ENCODE results near the gene PBXIP1. TPM values are rescaled to one million over a fixed set of nuclear protein-coding genes. Genes with fewer than 3 reads are reported as not detected.

PBXIP1 gene
- total RNA-seq, result 65.3 and 66.9 TPM in 2 replicates

GRCh38 chr1:154955718-154956543, at the start of gene PBXIP1:
Gene PBXIP1, minus strand, starts transcription at chr1:154956099. Its CDS starts 2,378 bp downstream, at chr1:154953721.

DNA sequence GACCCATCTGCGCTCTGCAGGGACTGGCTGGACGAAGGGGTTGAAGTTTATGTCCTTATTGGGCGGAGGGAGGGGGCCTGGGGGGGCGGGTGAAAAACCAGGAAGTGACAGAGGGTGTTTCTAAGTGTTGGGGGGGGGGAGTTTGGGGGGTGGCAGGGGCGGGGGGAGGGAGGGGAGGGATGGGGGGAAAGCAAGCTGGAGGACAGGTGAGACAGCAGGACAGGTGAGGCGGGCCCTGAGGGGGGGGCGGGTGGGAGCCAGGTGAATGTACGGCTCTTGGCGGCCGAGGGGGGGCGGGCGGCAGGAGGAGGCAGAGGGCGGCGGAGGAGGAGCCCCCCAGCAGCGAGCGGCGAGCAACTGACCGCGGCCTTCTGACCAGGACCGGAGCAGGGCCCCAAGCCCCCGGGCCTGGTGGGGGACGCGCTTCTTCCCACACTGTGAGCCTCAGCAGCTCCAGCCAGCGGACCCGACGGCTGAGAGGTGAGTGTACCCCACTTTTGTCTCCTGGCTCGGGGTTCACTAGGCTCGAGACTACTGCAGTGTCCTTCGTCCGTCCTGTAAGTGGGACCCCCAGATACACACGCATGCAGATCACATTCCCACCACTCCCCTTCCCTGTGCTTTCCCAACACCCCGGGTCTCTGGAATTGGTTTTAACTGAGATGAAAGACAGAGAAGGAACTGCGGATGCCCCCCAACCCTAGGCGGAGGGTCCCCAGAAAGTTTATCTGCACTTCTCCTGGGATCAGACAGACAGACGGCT, 46.7 kb upstream of the PBXIP1 start, which contains the start of gene ZBTB7B:
ZBTB7B (plus strand) TSS at position 339 of the 763 bp plus-strand sequence. CDS start 11,859 bp downstream, outside the sequence.

GRCh38 chr1:154993572-154994268, 37.8 kb upstream of the PBXIP1 start, which contains the start of gene LENEP:
Gene LENEP, plus strand, starts transcription at chr1:154993586. Its CDS starts 22 bp downstream, at chr1:154993608.

GRCh38 chr1:154982897-154983648, 27.2 kb upstream of the PBXIP1 start, which contains the start of gene FLAD1:
Gene FLAD1, plus strand, starts transcription at chr1:154983344. Its CDS starts 351 bp downstream, at chr1:154983695.

DNA sequence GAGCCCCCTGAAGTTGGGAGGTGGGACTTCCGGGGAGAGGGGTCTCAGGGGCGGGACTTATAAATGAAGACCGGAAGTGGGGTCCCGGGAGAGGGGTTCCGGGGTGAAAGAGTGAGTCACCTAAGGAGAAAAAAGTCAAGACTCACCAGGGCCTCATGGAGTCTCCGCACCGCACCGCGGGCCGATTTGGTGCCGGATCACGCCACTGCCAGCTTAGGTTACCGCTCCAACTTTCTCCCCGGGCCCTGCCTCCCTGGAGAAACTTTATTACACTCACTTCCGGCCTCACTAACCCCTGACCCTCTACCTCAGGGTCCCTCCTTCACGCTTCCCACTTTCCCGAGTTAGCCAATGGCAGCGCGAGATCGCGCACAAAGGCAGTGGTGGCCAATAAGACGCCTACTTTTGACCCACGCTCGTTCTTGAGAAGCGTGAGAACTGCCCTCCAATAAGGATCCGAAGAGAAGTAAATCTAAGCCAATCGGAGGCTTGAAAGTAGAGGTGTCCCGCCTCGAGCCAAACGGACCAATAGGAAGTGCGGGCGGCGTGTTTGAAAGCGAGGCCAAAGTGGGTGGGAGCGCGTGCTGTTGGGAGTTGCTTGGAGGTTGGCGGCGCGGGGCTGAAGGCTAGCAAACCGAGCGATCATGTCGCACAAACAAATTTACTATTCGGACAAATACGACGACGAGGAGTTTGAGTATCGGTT, 18.4 kb upstream of the PBXIP1 start, which contains the start of gene CKS1B:
CKS1B (plus strand) TSS at position 580 of the 706 bp plus-strand sequence; CDS start at position 645, 65 bp downstream.

GRCh38 chr1:154970631-154971340, 14.9 kb upstream of the PBXIP1 start, which contains the start of gene SHC1:
Gene SHC1, minus strand, starts transcription at chr1:154970747. Its CDS starts 221 bp downstream, at chr1:154970526.

DNA sequence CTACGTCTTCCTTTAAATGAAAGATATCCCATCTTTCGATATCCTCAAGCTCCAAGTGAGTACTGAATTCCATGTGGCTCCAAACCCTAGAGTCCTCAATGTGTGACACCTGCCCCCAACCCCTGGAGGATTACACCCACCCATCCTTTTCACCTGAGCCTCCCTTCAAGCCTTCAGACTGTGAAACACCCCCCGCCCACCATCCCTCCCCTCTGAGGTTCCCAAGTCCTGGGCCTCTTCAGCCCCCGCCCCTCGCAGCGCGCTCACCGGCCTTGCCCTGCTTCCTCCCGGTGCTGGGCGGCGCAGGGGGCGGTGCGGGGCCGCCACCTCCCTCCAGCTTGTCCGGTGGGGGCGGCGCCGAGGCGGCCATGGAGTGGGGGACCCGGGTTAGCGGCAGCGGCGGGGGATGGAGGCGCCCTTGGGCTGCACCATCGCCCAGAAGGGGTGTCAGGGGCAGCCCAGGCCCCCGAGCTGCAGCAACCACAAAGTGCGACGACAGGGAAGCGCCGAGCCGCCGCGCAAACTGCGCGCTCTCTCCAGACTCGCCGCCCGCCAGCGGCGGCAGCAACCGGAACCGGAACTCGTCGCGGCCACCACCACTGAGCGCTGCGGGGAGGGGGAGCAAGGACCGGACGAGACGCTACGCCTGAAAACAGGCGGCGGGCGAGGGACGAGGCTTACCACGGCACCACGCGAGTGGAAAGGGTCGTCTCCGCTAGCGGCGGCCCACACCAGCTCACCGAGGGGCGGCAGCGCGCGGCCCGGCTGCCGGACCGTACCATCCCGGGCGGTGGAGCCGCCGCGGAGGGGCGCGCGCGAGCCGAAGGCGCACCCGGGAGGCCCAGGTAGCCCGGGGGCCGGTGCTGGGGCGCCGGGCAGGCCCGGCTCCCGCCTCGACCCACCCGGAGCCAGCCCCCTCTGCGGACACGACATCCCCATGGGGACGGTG, 5.6 kb upstream of the PBXIP1 start, which contains the start of gene PYGO2:
PYGO2 (minus strand) TSS at position 576 of the 949 bp plus-strand sequence; CDS start at position 370, 206 bp downstream.

GRCh38 chr1:154936555-154937084, 19.3 kb downstream of the PBXIP1 start, which contains the start of gene PMVK:
Gene PMVK, minus strand, starts transcription at chr1:154936719. Its CDS starts 34 bp downstream, at chr1:154936685.

Other genes with a start within 250 kb of the PBXIP1 start
- 0.10 and 0.19 TPM in 2 replicates for gene KCNN3, start 85.8 kb downstream of the PBXIP1 start, total RNA-seq
- 12.0 and 12.4 TPM in 2 replicates for gene PMVK, start 19.4 kb downstream of the PBXIP1 start, total RNA-seq
- gene PYGO2, start 5.7 kb upstream of the PBXIP1 start, total RNA-seq, result 13.1 and 14.0 TPM in 2 replicates
- gene SHC1, start 14.6 kb upstream of the PBXIP1 start, total RNA-seq, result 255 and 277 TPM in 2 replicates
- gene CKS1B, start 18.6 kb upstream of the PBXIP1 start, total RNA-seq, result 24.4 and 27.5 TPM in 2 replicates
- 10.0 and 13.7 TPM in 2 replicates for gene FLAD1, start 27.2 kb upstream of the PBXIP1 start, total RNA-seq
- not detected in 2 replicates for gene LENEP, start 37.5 kb upstream of the PBXIP1 start, total RNA-seq
- 16.1 and 19.1 TPM in 2 replicates for gene ZBTB7B, start 46.7 kb upstream of the PBXIP1 start, total RNA-seq
- gene DCST2, start 77.7 kb upstream of the PBXIP1 start, total RNA-seq, result 0.06 TPM in 1 of 2 replicates, not detected in the other
- gene DCST1, start 77.7 kb upstream of the PBXIP1 start, total RNA-seq, result not detected in 2 replicates
- gene ADAM15, start 95.2 kb upstream of the PBXIP1 start, total RNA-seq, result 45.5 and 52.4 TPM in 2 replicates
- gene EFNA4, start 107.6 kb upstream of the PBXIP1 start, total RNA-seq, result 9.6 and 9.8 TPM in 2 replicates
- gene EFNA3, start 122.7 kb upstream of the PBXIP1 start, total RNA-seq, result 1.2 and 1.8 TPM in 2 replicates
- gene EFNA1, start 171.8 kb upstream of the PBXIP1 start, total RNA-seq, result 9.2 and 14.2 TPM in 2 replicates
- gene SLC50A1, start 179.8 kb upstream of the PBXIP1 start, total RNA-seq, result 21.6 and 28.6 TPM in 2 replicates
- gene DPM3, start 184.4 kb upstream of the PBXIP1 start, total RNA-seq, result 38.6 and 50.3 TPM in 2 replicates
- gene KRTCAP2, start 217.2 kb upstream of the PBXIP1 start, total RNA-seq, result 130 and 151 TPM in 2 replicates
- 0.75 and 1.3 TPM in 2 replicates for gene TRIM46, start 217.8 kb upstream of the PBXIP1 start, total RNA-seq